Erythroblast (primary cell): Measurements from ENCODE around the gene APPL2.

ENCODE experiments used
- DNase-seq, 2 experiments: peaks; one replicate each; lab custom pipeline; 2025; lab: John Stamatoyannopoulos, UW
- GATA1 ChIP-seq: IDR thresholded peaks from 2 replicates; pipeline ENCODE4 v1.6.1; 2011; ENCODE audit warnings: low read depth, mild to moderate bottlenecking, control low read depth, low read length, moderate library complexity
- POLR2A ChIP-seq: IDR thresholded peaks from 2 replicates; pipeline ENCODE4 v1.6.1; 2011; ENCODE audit warnings: mild to moderate bottlenecking, low read length

The APPL2 gene

DNA sequence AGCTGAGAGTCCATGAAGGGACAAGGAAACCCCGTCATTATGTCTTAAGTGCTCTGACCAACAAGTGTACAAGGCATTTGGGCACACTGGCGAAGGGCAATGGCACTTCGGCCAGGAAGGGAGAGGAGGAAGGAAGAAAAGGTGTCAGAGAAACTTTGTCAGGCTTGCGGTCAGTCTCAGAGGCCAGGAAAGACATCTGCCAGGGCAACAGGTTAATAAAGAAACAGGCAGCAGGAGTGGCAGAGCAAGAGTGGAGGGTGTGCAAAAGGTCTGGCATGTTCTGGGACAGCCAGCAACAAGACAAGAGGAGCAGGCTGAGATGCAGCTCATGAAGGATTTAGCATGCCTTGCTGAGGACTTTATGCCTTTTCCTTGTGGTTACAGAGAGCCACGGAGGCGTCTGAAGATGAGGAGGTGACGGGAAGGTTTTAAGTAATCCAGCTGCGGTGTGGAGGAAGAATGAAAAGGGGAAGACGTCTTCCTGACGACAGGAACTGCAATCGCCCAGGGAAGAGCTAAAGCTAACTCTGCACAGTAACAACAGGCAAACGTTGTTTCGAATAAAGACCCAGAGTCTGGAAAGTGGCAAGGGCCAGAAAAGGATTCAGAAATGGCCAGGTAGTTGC, 13.1 kb downstream of the APPL2 start:
- no peak for DNase-seq
- TF ChIP-seq GATA1 (no peak), POLR2A (no peak)

- DNase-seq = peak; percentile 22 to 33
- no peak for TF ChIP-seq GATA1
- no peak for TF ChIP-seq POLR2A
Measured at GRCh38 chr12:105222284-105222655, 13.7 kb downstream of the APPL2 start.

- no peak for TF ChIP-seq POLR2A
- no peak for TF ChIP-seq GATA1
- DNase-seq = peak; percentile 23 to 57
Measured at GRCh38 chr12:105221583-105222283, 14.2 kb downstream of the APPL2 start.

GRCh38 chr12:105220929-105221290, 15.1 kb downstream of the APPL2 start:
- no peak for DNase-seq
- TF ChIP-seq GATA1 (no peak), POLR2A (no peak)

DNA sequence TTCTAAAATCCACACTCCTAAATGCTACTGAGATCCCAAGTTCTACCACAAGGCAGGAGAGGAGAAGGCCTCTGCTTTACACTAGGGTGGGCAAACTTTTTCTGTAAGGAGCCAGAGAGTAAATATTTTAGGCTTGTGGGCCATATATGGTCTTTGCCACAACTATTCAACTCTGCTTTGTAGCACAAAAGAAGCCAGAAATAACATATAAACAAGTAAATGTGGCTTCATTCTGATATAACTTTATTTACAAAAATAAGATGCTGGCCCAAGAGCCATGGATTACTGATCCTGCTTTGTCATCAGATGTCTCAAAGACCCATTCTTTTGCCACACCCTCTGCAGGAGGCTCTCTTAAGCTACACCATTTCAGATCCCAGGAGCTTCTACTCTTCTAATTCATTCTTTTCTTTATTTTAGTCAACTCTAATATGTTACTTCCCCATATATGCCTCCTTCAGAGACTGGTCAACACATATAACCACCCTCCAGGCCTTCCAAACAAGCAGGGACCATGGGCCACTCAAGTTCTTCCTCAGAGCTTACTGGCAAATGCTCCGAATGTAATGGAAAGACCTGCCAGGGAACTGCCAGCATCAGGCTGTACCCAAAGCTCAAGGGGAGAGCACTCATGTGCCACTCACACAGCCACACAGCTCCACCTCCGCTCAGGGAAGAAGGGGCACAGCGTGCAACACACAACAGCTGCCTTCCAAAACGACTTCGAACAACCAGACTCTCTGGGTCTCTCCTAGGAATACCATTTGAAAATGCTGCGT, 15.6 kb downstream of the APPL2 start:
- DNase-seq = peak; percentile 9 to 21
- no peak for TF ChIP-seq POLR2A
- no peak for TF ChIP-seq GATA1

DNA sequence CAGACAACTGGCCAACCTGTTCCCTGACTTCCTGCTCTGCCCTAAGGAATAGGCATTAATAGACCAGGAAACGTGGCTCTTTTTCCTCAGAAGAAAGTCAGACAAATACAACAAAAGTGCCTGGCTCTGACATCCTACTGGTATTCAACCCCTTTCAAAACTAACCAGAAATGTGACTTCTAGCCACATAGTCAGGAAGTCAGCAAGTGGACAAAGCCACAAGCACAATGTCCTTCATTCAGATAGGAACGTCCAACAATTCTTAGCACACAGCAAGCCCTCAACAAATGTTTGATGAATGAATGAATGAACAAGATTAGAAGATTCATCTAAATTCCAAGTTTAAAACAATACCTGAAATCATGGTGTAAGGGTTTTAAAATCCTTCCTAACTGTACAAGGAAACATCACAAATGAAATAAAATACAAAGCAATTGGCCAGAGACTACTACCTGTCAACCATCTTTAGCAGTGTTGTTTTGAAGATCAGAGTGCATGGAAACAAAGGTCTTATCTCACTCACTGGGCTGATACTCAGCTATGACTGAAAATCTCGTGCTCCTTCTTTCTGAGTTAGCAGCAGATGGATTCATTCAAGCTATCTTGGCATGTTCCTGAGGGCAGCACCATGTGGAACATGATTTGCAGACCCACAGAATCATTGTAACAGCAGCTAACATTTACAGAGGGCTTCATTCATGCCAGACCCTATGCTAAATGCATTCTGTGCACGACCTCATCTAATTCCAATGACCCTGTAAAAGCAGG, 16.5 kb downstream of the APPL2 start:
- peak in 1 of 2 experiments; percentile 21 for DNase-seq
- no peak for TF ChIP-seq GATA1
- no peak for TF ChIP-seq POLR2A

- TF ChIP-seq POLR2A (no peak), GATA1 (no peak)
Measured at GRCh38 chr12:105218434-105218833, 17.5 kb downstream of the APPL2 start.

GRCh38 chr12:105214670-105215375, 21.2 kb downstream of the APPL2 start:
- TF ChIP-seq GATA1 (no peak), POLR2A (no peak)
- no peak for DNase-seq

More at GRCh38 chr12:105218434-105218833, 17.5 kb downstream of the APPL2 start:
- no peak for DNase-seq

DNA sequence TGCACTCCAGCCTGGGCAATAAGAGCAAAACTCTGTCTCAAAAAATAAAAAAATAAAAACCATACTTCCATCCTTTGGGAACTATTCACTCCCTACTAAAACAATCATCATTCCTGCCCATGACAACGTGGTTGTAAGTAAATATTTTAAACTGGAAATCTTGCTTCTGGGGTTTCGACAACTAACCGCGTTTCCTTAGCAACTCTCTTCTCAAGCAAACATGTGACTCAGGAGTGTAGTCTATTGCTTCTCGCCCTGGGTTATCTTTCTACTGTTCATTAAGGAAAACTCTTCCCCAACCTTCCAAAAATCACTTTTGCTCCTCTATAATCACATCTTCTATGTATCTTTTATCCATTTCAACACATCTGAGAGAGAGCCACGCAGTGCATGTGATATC, 21.8 kb downstream of the APPL2 start:
- DNase-seq = no peak
- no peak for TF ChIP-seq POLR2A
- no peak for TF ChIP-seq GATA1

DNA sequence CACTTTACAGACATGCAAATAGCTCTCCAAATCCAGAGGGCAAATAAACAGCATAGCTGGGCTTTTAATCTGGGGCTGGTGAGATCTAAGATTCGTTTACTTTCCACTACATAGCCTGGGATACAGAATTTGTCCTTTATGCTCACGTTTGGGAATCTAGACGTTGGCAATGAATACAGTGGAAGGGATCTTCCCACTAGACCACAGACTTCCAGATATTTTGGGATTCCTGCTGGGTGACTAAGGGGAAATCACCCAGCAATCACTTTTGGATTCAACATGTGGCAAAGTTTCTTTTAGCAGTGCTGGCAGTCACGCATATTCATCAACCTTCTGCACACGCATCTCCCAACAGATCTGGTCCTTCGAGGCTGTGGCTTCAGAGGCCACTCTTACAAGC, 23.5 kb downstream of the APPL2 start:
- TF ChIP-seq GATA1 (no peak), POLR2A (no peak)
- no peak for DNase-seq

GRCh38 chr12:105209091-105209490, 26.9 kb downstream of the APPL2 start:
- DNase-seq = no peak
- no peak for TF ChIP-seq POLR2A
- TF ChIP-seq GATA1 = no peak

GRCh38 chr12:105206686-105207374, 29.1 kb downstream of the APPL2 start:
- DNase-seq = no peak
- TF ChIP-seq POLR2A = no peak
